HG02885 (cell line): ENCODE measurements around the gene SOX12.

Experiments used
- ATAC-seq: cut with Tn5 transposase; IDR thresholded peaks from one replicate; pipeline ENCODE4 v1.9.1; 2021; ENCODE audit warnings: mild to moderate bottlenecking; ENCODE audit not compliant: unreplicated experiment, poor library complexity

The SOX12 gene

DNA sequence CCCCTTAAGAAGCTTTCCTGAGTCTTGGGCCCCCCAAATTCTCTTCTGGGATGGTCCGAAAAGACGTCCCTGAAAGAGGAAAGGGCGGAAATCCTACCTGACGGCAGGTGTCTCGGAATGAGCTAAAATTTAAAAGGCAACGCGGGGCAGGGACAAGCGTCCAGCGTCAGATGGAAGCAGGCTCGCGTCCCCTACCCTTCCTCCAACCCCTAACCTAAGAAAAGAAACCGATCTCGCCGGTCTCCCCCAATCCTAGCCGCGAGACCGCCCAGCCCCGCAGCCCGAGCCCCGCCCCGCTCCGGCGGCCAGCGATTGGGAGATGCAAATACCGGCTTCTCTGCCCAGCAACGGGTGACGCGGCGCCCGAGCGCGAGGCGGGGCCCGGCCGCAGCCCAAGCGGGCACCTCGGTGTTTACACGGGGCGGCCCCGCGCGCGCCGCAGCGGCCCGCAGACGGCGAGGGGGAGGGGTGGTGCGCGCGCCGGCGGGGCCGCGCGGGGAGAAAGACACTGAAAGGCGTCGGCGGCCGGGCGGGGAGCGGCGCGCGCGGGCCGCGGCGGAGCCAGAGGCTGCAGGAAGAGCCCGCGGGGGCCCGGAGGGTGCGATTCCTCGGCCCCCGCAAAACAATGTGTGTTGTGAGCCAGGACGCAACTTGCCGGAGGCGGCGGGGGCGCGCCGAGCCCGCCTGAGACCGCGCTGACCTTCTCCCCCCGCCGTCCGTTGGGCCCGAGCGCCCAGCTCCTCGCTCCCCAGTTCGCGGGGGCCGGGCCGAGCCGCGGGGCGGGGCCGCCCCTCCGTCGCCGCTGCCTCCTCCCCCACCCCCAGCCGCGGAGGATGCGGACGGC is at the start of gene SOX12:
SOX12 (plus strand) TSS at position 508 of the 844 bp plus-strand sequence. CDS start 373 bp downstream, outside the sequence.
- peak; percentile 73 for ATAC-seq

DNA sequence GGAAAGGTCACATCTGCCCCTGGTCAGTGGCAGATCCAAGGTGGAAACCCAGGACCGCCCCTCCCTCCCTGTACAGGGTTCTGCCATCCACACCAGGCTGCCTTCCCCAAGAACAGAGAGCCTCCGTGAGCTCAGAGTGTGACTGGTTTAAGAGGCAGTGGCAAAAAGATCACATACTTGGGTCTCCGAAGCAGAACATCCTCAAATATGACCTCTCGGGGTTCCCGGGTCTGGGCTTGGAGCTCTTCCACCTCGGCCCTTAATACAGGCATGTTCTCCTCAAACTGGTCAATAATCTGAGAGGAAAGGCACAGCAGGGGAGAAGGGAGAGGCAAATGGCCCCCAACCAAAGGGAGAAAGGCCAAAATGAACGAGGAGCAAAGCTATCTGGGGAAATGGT is 49.6 kb upstream of the SOX12 start:
- ATAC-seq = no peak

GRCh38 chr20:276620-277495 is 48.5 kb upstream of the SOX12 start:
- ATAC-seq = no peak

GRCh38 chr20:277496-277781 is 47.9 kb upstream of the SOX12 start:
- no peak for ATAC-seq

- ATAC-seq = no peak
Measured at GRCh38 chr20:278181-278580, 47.2 kb upstream of the SOX12 start.

DNA sequence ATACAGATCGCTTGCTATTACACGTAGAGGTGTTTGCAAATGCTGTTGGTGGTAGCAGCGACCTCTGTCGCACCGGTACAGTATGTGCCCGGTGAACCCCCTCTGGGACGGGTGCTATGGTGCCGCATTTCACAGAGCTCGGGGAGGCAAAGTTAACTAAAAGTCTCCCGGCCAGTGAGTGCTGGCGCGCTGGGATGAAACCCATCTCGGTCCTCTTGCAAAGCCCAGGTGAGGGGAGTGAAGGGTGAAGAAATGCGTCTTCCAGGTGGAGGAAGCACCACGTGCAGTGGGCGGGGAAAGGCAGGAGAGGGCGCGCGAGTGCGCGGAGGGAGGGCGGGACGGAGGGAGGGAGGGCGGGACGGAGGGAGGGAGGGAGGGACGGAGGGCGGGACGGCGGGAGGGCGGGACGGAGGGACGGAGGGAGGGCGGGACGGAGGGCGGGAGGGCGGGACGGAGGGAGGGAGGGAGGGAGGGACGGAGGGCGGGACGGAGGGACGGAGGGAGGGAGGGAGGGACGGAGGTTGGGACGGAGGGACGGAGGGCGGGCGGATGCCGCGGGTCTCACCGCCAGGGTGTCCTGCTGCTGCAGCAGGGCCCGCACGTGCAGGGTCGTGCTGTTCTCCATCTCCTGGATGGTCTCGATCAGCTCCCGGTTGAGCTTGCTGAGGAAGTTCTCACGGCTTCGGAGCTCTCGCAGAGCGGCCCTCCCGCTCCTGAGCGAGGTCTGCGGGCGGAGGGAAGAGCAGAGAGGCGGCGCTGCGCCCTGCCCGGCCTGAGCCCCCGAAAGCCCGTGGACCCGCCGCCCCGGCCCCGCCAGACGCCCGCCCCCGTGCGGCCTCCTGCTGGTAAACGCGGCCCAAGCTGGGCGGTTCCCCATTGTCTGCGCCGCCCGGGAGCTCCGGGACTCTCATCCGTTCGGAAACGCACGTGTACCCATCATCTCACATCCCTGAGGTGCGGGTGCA is 46.5 kb upstream of the SOX12 start:
- ATAC-seq = no peak

DNA sequence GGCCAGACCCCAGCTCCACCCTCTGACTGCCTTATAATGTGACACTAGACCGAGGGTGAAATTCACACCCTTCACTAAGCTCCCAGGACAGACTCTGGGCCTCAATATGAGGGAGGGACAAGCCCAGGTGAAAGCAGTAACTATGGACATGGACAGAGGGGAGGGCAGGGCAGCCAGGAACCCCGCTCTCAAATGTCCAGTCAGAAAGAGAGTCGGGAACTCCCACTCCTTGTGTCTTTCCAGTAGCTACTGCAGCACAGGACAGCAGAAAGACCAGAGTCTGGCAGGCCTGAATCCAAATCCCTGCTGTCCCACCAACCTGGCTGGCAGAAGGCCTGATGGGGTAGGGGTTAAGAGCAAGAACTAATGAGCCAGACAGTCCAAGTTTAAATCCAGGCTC is 41.2 kb upstream of the SOX12 start:
- no peak for ATAC-seq

- no peak for ATAC-seq
Measured at GRCh38 chr20:286508-286907, 38.8 kb upstream of the SOX12 start.

DNA sequence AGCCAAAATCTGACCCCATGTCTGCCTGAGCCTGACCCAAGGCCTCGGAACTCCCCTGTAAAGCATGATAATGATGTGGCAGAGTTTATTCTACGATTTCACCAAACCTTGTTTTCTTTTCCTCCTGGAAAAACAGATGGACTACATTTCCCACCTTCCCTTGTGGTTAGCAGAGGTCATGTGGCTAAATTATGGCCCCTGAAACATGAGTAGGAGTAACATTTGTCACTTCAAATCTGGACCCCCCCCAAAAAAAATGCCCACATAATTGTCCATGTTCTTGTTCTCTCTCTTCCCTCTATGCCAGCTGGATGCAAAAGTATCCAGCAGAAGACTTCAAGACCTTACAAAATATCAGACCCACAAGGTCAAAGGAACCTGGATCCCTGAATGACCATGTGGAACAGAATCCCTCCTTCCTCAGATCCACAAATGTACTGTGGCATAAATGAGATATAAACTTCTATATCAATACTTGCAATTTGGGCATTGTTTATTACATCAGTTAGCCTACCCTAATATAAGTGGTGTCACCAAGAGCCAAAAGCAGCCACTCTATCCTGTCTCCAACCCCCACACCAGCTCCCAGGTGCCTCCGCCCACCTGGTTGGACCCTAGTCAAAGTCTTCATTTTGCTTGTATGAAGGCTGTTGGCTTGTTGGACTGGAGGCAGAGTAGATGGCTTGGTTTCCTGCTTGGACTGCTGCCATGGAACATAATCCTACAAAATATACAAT is 36.2 kb upstream of the SOX12 start:
- ATAC-seq = no peak

- ATAC-seq = no peak
Measured at GRCh38 chr20:289693-290083, 35.7 kb upstream of the SOX12 start.

DNA sequence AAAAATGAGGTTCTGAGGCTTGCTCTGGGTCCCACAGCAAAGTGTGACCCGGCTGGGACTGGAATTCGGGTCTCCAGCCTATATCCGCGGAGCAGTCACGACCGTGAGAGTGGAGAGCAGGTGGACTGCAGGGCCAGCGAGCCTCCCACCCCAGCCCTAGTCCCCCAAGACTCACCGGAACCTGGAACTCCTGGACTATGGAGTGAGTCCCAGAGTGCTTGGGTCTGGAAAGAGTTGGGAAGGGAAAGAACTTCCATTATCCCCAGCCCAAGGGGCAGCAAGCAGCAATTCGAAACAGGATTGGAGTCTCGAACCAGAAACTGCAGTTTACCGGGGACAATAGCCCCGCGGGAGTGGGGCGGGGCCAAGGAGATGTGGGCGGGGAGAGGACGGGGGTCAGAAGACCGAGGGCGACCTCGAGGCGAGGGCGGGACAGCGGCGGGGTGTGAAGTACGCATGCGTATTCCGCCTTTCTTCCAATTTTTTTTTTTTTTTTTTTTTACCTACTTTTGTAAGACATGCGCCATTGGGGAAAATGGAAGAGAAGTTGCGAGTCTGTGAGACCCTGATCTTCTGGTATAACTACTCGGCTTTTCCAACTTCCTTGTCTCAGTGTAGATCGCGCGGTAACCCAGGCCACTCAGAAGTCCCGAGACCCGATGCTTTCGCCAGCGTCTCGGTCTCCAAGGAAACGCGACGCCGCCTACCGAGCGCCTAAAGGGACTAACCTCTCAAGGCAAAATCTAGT is 35.1 kb upstream of the SOX12 start, which contains the start of gene C20orf96:
C20orf96 (minus strand) TSS at position 667 of the 748 bp plus-strand sequence; CDS start at position 527, 140 bp downstream.
- ATAC-seq = peak; percentile 90

- no peak for ATAC-seq
Measured at GRCh38 chr20:294602-295001, 30.8 kb upstream of the SOX12 start.

DNA sequence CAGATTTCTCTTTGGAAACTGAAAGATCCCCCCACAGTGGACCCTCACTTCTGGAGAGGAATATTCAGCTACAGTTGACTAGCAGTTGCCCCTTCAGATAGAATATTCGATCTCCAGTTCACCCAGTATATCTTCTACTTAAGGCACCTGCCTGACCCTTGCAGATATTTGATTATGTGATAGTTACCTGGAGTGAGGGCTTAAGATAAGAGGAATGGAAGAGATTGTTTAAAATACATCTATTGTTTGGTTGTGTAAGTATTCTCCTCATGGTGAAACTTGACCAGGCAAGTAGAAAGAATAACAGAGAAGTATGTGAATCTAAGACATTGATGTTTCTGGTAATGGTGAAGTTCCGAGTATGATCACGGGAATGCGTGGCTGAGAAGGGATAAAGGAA is 29.5 kb upstream of the SOX12 start:
- ATAC-seq = no peak

- peak; percentile 83 for ATAC-seq
Measured at GRCh38 chr20:297098-297924, 28.0 kb upstream of the SOX12 start, which contains the start of gene ZCCHC3. ZCCHC3 (plus strand) TSS chr20:297570; CDS start chr20:297587, 17 bp downstream.

GRCh38 chr20:297925-298775 is 27.2 kb upstream of the SOX12 start:
- peak; percentile 26 for ATAC-seq

- no peak for ATAC-seq
Measured at GRCh38 chr20:298776-299391, 26.5 kb upstream of the SOX12 start.
